Stomach smooth muscle (tissue), 2 donors: ENCODE results near the gene STK32C.

Experiments used
- H3K27ac ChIP-seq: one replicate; pipeline ENCODE4 v1.7.0; 2013; ENCODE audit warnings: mild to moderate bottlenecking, low read length, inconsistent platforms
- H3K27me3 ChIP-seq, 2 donors: one replicate each; pipeline ENCODE4 v1.7.0; 2013; ENCODE audit warnings: low read length in 2 of 2; ENCODE audit not compliant: insufficient read depth in 2 of 2, control insufficient read depth in 1 of 2
- H3K36me3 ChIP-seq, 2 donors: one replicate each; pipeline ENCODE4 v1.7.0; 2013; ENCODE audit warnings: low read length in 2 of 2; ENCODE audit not compliant: control insufficient read depth in 2 of 2, insufficient read depth in 2 of 2
- H3K4me1 ChIP-seq: one replicate; pipeline ENCODE4 v1.7.0; 2013; ENCODE audit warnings: low read length; ENCODE audit not compliant: control insufficient read depth, insufficient read depth
- H3K4me3 ChIP-seq, 2 donors: one replicate each; pipeline ENCODE4 v1.7.0; 2013; ENCODE audit warnings: low read length in 2 of 2
- H3K9ac ChIP-seq, 2 donors: one replicate each; pipeline ENCODE4 v1.7.0; 2013; ENCODE audit warnings: low read length in 2 of 2, mild to moderate bottlenecking in 1 of 2
- H3K9me3 ChIP-seq, 2 donors: one replicate each; pipeline ENCODE4 v1.7.0; 2013; ENCODE audit warnings: low read length in 2 of 2; ENCODE audit not compliant: control insufficient read depth in 2 of 2
- donor health status: healthy.
- donor health status: Pancreatic carcinoma.

Gene STK32C

DNA sequence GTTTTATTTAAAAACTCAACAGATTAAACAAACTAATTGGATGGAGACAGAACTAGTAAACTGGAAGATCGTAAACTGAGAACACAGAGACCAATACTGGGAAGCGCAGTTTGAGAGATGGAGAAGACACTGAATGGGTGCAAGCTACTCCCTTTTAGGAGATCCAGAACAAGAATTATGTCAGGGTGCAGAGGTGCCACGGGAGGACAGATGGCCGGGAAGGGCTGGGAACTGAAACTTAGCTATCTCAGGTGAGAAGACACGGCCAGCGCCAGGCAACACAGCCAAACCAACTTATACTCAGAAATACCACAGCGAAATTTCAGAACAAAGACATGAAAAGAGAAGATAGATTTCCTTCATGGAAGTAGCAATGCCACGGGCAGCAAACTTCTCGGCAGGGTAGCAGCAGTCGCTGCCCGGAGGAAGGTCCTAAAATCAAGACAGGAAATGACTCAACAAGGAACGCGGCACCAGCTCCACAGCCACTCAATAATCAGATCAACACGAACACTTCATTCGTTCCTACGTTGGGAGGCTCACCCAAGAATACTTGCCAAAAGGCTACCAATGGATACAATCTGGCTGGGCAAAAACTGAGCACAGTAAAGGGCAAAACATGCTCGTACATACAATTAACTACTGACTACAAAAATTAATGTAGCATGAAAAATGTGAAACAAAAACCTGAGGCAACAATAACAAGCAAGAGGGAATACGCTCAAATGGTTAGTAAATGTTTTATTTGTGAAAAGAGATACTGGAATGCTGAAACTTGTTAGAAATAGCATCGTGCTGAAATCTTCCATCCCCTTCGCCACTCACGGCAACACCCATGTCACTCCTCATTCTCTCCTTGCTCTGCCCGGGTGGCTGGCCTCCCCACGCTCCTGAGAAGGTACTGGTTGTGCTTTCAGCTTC, 22.1 kb upstream of the STK32C start:
- Histone ChIP-seq H3K9ac (peak overlapping the region in 1 of 2 donors; percentile 40), H3K27ac (no peak overlapping the region)

DNA sequence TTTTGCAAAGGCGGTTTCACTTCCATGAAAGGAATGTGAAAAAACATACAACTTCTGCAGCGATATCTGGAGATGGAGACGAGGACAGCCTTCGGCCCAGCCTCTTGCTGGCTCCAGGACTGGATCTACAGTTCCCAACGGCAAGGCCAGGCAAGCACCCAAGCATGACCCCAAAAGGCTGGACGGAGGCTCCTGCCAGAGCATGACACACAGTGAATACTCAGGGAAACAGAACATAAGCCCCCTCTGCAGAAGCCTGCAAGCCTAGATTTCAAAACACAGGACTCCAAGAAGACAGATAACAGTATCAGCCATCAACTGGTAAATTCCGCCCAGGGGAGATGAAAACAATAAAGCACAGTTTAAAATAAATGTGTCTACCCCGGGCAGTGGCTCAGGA, 21.0 kb upstream of the STK32C start:
- H3K36me3 ChIP-seq = no peaks in the 10 kb centered on the region
- H3K4me1 ChIP-seq = peaks cover 18% of the 10 kb centered on the region
- no peaks in the 10 kb centered on the region for H3K27me3 ChIP-seq
- H3K9ac ChIP-seq = no peak overlapping the region
- no peak overlapping the region for H3K4me3 ChIP-seq
- no peaks in the 10 kb centered on the region for H3K9me3 ChIP-seq
- no peak overlapping the region for H3K27ac ChIP-seq

More for the DNA sequence above, 22.1 kb upstream of the STK32C start:
- no peaks in the 10 kb centered on the region for H3K27me3 ChIP-seq
- H3K4me1 ChIP-seq = peaks cover 18% of the 10 kb centered on the region
- H3K9me3 ChIP-seq = no peaks in the 10 kb centered on the region
- no peaks in the 10 kb centered on the region for H3K36me3 ChIP-seq
- H3K4me3 ChIP-seq = peak overlapping the region; percentile 44 to 52

DNA sequence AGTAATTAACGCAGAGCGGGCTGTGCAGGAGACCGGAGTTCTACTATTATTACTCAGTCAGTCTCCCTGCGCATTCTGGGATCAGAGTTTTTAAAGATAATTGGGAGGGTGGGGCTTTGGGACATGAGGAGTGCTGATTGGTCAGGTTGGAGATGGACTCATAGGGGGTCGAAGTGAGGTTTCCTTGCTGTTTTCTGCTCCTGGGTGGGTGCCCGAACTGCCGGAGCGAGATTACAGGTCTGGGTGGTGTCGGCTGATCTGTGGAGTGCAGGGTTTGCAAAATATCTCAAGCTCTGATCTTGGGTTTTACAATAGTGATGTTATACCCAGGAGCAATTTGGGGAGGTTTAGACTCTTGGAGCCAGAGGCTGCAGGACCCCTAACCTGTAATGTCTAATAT, 20.4 kb upstream of the STK32C start:
- Histone ChIP-seq H3K9me3 (no peaks in the 10 kb centered on the region), H3K36me3 (no peaks in the 10 kb centered on the region), H3K4me1 (peaks cover 18% of the 10 kb centered on the region), H3K9ac (no peak overlapping the region), H3K27ac (no peak overlapping the region), H3K4me3 (no peak overlapping the region), H3K27me3 (no peaks in the 10 kb centered on the region)

DNA sequence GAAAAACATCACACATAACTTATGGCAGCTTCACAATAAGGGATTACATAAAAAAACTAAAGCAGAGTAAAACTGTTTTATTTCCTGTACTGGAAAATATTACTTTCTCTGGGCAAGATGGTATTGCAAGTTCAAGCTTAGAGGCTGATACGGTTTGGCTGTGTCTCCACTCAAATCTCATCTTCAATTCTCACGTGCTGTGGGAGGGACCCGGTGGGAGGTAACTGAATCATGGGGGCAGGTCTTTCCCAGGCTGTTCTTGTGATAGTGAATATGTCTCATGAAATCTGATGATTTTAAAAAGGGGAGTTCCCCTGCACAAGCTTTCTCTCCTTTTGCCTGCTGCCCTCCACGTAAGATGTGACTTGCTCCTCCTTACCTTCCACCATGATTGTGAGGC, 19.2 kb upstream of the STK32C start:
- Histone ChIP-seq H3K4me3 (no peak overlapping the region), H3K9me3 (no peaks in the 10 kb centered on the region), H3K9ac (no peak overlapping the region), H3K4me1 (peaks cover 12% of the 10 kb centered on the region), H3K36me3 (no peaks in the 10 kb centered on the region), H3K27ac (no peak overlapping the region), H3K27me3 (no peaks in the 10 kb centered on the region)

DNA sequence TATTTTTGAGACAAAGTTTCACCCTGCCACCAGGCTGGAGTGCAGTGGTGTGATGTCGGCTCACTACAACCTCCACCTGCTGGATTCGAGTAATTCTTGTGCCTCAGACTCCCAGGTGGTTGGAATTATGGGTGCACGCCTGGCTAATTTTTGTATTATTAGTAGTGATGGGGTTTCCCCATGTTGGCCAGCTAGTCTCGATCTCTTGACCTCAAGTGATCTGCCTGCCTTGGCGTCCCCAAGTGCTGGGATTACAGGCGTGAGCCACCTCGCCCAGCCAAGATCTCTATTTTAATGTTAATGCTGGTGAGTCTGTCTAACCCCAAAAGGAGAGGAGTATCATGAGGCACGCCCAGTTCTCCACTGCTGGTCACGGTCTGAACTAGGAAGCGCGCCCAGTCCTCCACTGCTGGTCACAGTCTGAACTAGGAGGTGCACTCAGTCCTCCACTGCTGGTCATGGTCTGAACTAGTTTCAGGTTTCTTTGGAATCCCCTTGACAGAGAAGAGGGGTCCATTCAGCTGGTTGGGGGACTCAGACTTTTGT, 18.7 kb upstream of the STK32C start:
- no peaks in the 10 kb centered on the region for H3K36me3 ChIP-seq
- H3K4me3 ChIP-seq = no peak overlapping the region

DNA sequence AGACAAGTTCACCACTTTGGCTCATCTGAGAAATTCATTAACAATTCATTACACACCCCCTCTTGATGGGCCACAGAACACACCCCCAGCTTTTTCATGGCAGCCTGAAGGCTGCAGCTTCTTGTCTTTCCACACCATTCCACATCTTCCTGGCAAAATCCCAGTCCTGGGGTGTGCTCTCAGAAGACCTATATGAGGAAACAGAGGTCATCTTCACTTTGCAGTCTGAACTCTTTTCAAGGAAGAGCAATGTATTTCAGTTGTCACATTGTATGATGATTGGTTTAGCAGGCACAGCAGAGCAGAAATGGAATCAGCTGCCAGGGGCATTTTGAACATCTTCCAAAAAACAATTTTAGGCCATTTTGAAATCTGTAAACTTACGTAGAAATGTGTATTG, 16.4 kb upstream of the STK32C start:
- H3K4me3 ChIP-seq = no peak overlapping the region
- no peak overlapping the region for H3K9ac ChIP-seq
- no peak overlapping the region for H3K27ac ChIP-seq
- H3K9me3 ChIP-seq = no peaks in the 10 kb centered on the region
- H3K27me3 ChIP-seq = no peaks in the 10 kb centered on the region
- H3K36me3 ChIP-seq = no peaks in the 10 kb centered on the region
- H3K4me1 ChIP-seq = no peaks in the 10 kb centered on the region

More for the DNA sequence above, 18.7 kb upstream of the STK32C start:
- Histone ChIP-seq H3K9me3 (no peaks in the 10 kb centered on the region), H3K27ac (no peak overlapping the region), H3K9ac (no peak overlapping the region), H3K4me1 (peaks cover 12% of the 10 kb centered on the region), H3K27me3 (no peaks in the 10 kb centered on the region)

DNA sequence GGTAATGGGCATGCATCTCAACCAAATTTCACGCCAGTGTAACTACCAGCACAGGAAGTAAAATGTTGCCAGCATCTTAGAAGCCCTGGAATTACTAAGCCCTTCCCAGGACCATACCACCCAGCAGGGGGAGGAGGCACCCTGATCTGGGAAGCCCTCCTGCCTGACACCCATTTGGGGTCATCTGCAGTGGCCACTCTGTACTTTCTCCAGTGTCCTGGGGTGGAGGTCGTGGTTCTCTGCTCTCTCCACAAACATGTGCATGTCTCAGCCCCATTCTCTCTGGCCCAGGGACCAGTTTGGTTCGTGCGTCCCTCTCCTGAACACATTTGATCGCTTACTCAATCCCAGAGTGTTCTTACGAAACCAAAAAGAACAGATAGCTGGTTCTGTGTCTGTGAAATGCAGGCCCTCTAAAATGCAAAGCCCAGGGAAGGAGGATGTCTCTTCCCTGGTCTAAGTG, 14.9 kb upstream of the STK32C start:
- H3K9ac ChIP-seq = no peak overlapping the region
- no peak overlapping the region for H3K27ac ChIP-seq
- no peaks in the 10 kb centered on the region for H3K36me3 ChIP-seq
- no peaks in the 10 kb centered on the region for H3K9me3 ChIP-seq
- H3K4me1 ChIP-seq = no peaks in the 10 kb centered on the region
- no peaks in the 10 kb centered on the region for H3K27me3 ChIP-seq
- H3K4me3 ChIP-seq = no peak overlapping the region

DNA sequence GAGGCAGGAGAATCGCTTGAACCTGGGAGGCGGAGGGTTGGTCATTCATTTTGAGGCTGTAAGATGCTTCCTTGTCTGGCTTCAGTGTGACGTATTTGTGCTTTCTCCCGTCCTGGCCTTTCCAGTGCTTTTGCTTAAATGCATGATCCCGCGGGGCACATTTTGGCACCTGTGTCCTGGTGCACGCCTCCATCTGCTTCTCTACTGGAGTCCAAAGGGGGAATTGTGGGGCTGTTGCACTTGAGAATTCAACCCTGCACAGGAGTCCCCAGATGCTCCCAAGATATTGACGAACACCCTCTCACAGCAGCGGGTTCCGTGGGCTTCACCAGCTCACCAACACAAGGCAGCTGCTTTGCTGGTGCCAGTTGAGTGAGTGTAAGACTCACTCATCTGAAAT, 14.0 kb upstream of the STK32C start:
- Histone ChIP-seq H3K4me1 (no peaks in the 10 kb centered on the region), H3K36me3 (no peaks in the 10 kb centered on the region), H3K9ac (no peak overlapping the region), H3K27ac (no peak overlapping the region), H3K27me3 (no peaks in the 10 kb centered on the region), H3K4me3 (no peak overlapping the region), H3K9me3 (no peaks in the 10 kb centered on the region)

DNA sequence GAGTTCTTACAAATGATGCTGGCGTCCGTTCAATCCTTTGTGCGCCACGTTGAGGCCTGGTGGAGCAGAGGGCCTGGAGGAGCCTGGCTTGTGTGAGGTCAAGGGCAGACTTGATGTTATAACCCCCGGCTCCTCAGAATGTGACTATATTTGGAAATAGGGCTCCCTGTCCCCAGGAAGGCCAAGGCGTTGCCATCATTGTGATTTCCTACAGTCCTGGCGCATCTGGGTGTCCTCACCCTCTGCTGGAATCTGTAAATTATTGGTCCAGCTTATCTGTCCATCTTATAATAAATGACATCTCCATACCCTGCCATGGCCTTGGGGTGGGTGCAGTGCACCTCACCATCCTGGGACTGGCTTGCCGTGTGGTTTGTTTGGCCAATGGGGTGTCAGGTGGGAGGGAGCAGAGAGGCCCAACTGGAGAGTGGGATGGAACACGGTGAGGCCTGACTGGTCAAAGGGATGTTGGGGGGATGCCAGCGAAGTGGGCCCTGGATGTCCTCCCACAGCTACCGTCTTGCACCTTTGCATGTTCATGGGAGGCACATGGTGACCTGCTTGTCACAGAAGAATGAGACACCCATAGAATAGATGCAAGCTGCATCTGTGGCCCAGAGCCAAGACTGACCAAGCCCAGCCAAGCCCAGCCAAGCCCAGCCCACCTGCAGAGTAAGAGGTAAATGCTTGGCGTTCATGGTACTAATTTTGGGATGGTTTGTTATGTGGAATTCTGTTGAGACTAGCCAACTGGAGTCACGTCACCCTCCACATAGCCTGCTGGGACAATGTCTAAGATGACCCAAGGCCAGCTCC, 13.1 kb upstream of the STK32C start:
- Histone ChIP-seq H3K9ac (no peak overlapping the region), H3K36me3 (no peaks in the 10 kb centered on the region), H3K27ac (no peak overlapping the region), H3K4me3 (no peak overlapping the region), H3K27me3 (no peaks in the 10 kb centered on the region), H3K9me3 (no peaks in the 10 kb centered on the region), H3K4me1 (no peaks in the 10 kb centered on the region)

DNA sequence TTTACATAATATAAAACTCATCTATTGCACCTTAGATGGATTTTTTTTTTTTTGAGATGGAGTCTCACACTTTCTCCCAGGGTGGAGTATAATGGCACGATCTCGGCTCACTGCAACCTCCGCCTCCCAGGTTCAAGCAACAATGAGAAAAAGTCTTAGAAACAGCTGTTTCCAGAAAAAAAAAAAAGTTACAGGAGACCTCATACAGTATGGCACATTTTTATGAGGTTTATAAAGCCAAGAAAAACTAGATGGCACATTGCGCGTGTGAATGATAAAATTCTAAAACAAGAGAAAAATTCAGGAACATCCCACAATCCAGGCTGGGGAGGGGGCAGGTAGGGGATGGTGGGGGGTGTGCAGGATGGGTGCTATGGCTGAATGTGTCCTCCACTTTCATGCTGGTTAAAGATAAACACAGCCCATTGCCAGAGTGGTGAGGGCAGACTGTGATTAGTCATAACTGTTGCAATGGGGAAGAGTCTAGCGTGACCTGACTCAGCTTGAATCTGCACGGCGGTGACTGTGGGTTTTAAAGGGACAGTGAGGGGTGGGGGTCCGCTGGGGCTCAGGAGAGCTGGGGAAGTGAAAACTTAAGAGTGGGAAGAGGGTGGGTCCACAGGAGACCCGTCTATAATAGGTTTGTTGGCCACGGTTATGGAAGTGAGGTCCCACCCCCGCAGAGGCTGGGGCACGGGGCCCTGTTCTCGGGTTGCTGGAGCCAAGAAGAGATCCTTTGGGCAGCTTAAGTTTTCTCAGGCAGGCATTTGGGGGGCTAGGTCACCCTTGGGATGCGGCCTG, 12.3 kb upstream of the STK32C start:
- no peaks in the 10 kb centered on the region for H3K4me1 ChIP-seq
- no peak overlapping the region for H3K9ac ChIP-seq
- no peaks in the 10 kb centered on the region for H3K9me3 ChIP-seq
- H3K27ac ChIP-seq = no peak overlapping the region
- no peaks in the 10 kb centered on the region for H3K36me3 ChIP-seq
- no peak overlapping the region for H3K4me3 ChIP-seq
- no peaks in the 10 kb centered on the region for H3K27me3 ChIP-seq
